Measurements from ENCODE around the gene UBE3D.
"Not testable (repeated sequence)": the region's sequence is repeated elsewhere in the genome, so short reads cannot be mapped to it uniquely, and the experiment has no call there.

Gene UBE3D

DNA sequence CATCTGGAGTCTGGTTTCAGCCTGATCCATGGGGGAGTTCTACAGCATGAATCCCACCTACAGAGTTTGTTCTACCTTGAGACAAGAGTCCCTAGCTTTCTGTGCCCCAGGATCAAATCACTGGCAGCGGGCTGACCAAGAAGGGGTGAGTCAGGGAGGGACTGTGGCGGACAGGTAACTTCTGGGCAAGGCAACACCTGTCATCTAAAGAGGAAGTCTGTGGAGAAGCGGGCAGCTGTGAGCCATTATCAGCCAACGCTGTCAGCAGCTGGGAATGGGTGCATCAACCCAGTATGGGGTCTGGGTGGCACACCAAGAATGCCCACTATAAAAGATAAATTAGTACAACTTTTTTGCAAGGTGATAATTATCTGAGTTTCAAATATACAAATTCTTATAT, 45.9 kb downstream of the UBE3D start:
- Histone ChIP-seq H3K27me3 (replicated peaks; ENCODE audit: control insufficient read depth, insufficient read depth, low read length, poor library complexity, severe bottlenecking) (no peaks in the 10 kb centered on the region), H3K27ac (ENCODE audit: insufficient read depth, low read length, poor library complexity, severe bottlenecking) (no peak overlapping the region), H3K9me3 (ENCODE audit: control insufficient read depth, low read length) (no peaks in the 10 kb centered on the region), H3K4me3 (ENCODE audit: insufficient read depth, low read depth, low read length, poor library complexity, severe bottlenecking) (no peak overlapping the region), H3K4me1 (ENCODE audit: control insufficient read depth, insufficient read depth, low read length, poor library complexity, severe bottlenecking) (no peaks in the 10 kb centered on the region), H3K36me3 (ENCODE audit: control insufficient read depth, insufficient read depth, low read length) (peaks cover 3% of the 10 kb centered on the region)
- DNase-seq, result no peak

DNA sequence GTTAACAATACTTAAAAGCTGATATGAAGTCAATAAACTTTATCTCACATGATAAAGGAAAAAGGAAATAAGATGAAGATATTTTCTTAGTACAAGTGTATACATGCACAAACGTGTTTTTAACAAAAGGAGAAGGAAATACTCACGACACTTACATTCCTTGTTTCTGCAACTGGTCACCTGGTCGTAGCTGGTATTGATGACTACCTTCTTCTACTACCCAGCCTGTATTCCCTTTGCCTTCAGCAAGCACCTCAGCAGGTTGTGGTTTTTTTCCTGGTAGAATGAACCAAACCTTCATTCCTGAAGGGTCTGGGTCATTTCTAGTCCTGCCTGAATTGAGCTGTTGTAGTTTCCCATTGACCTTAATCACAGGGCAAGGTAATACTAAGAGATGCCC, 54.5 kb downstream of the UBE3D start:
- H3K4me3 ChIP-seq (ENCODE audit: insufficient read depth, low read depth, low read length, poor library complexity, severe bottlenecking); H3K9me3 ChIP-seq (ENCODE audit: control insufficient read depth, low read length); H3K4me1 ChIP-seq (ENCODE audit: control insufficient read depth, insufficient read depth, low read length, poor library complexity, severe bottlenecking); H3K27me3 ChIP-seq (replicated peaks; ENCODE audit: control insufficient read depth, insufficient read depth, low read length, poor library complexity, severe bottlenecking); H3K36me3 ChIP-seq (ENCODE audit: control insufficient read depth, insufficient read depth, low read length); H3K27ac ChIP-seq (ENCODE audit: insufficient read depth, low read length, poor library complexity, severe bottlenecking); DNase-seq: not testable (repeated sequence)

DNA sequence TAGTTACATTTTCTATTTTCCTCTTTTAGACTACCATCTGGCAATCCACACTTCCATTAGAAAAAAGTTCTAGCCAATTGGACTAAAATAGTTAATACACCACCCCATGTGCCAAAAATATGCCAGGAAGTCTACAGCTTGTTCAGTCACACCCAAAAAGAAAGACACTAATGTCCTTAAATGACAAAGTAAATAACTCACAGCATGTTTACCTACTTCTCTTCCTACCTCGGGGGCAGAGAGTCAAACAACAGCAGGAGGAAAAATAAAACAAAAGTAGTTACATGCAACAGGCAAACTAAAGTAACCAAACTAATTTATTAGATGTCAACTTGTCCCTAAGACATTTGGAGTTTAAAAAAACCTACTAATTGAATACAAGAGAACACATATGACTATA, 57.0 kb downstream of the UBE3D start:
- H3K9me3 ChIP-seq (ENCODE audit: control insufficient read depth, low read length), result no peaks in the 10 kb centered on the region
- no peak overlapping the region for H3K4me3 ChIP-seq (ENCODE audit: insufficient read depth, low read depth, low read length, poor library complexity, severe bottlenecking)
- H3K27ac ChIP-seq (ENCODE audit: insufficient read depth, low read length, poor library complexity, severe bottlenecking), result no peak overlapping the region
- H3K27me3 ChIP-seq (replicated peaks; ENCODE audit: control insufficient read depth, insufficient read depth, low read length, poor library complexity, severe bottlenecking), result no peaks in the 10 kb centered on the region
- no peaks in the 10 kb centered on the region for H3K4me1 ChIP-seq (ENCODE audit: control insufficient read depth, insufficient read depth, low read length, poor library complexity, severe bottlenecking)
- peaks cover 5% of the 10 kb centered on the region for H3K36me3 ChIP-seq (ENCODE audit: control insufficient read depth, insufficient read depth, low read length)
- DNase-seq, result no peak

DNA sequence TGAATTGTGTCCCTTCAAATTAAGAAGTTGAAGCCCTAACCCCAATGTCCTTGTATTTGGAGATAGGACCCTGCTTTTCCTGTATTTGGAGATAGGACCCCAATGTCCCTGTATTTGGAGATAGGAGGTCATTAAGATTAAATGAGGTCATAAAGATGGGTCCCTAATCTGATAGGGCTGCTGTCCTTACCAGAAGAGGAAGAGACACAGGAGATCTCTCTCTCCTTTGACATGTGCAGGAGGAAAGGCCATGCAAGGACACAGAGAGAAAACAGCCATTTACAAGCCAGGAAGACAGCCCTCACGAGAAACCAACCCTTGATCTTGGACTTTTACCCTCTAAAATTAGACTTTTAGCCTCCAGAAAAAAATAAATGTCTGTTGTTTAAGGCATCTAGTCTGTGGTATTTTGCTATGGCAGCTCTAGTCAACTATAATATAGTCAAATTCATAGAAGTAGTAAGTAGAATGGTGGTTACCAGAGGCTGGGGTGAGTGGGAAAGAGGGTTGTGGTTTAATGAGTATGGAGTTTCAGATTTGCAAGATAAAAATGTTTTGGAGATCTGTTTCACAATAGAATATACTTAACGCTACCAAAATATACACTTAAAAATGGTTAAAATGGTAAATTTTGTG, 59.3 kb downstream of the UBE3D start:
- Histone ChIP-seq H3K27ac (ENCODE audit: insufficient read depth, low read length, poor library complexity, severe bottlenecking) (no peak overlapping the region), H3K4me1 (ENCODE audit: control insufficient read depth, insufficient read depth, low read length, poor library complexity, severe bottlenecking) (no peaks in the 10 kb centered on the region), H3K36me3 (ENCODE audit: control insufficient read depth, insufficient read depth, low read length) (no peaks in the 10 kb centered on the region), H3K27me3 (replicated peaks; ENCODE audit: control insufficient read depth, insufficient read depth, low read length, poor library complexity, severe bottlenecking) (no peaks in the 10 kb centered on the region), H3K9me3 (ENCODE audit: control insufficient read depth, low read length) (no peaks in the 10 kb centered on the region), H3K4me3 (ENCODE audit: insufficient read depth, low read depth, low read length, poor library complexity, severe bottlenecking) (no peak overlapping the region)
- no peak for DNase-seq

DNA sequence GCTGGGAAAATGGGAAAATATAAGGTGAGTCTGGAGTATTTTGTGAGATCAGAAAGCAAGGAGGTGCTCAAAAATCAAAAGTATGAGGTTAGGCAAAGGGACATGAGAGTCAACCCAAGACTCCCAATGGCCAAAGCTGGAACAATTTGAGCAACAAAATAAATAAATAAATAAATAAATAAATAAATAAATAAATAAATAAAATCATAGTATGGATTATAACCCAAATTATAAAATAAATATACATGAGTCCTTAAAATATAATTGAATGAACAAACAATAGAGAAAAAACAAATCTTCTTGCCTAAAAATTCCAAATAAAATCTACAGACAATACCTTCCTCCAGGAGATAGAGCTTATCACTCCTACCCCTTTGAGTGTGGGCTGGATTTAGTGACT, 69.5 kb downstream of the UBE3D start:
- Histone ChIP-seq H3K36me3 (ENCODE audit: control insufficient read depth, insufficient read depth, low read length) (no peaks in the 10 kb centered on the region), H3K9me3 (ENCODE audit: control insufficient read depth, low read length) (no peaks in the 10 kb centered on the region), H3K27ac (ENCODE audit: insufficient read depth, low read length, poor library complexity, severe bottlenecking) (no peak overlapping the region), H3K4me1 (ENCODE audit: control insufficient read depth, insufficient read depth, low read length, poor library complexity, severe bottlenecking) (no peaks in the 10 kb centered on the region), H3K27me3 (replicated peaks; ENCODE audit: control insufficient read depth, insufficient read depth, low read length, poor library complexity, severe bottlenecking) (no peaks in the 10 kb centered on the region), H3K4me3 (ENCODE audit: insufficient read depth, low read depth, low read length, poor library complexity, severe bottlenecking) (no peak overlapping the region)
- DNase-seq, result no peak

DNA sequence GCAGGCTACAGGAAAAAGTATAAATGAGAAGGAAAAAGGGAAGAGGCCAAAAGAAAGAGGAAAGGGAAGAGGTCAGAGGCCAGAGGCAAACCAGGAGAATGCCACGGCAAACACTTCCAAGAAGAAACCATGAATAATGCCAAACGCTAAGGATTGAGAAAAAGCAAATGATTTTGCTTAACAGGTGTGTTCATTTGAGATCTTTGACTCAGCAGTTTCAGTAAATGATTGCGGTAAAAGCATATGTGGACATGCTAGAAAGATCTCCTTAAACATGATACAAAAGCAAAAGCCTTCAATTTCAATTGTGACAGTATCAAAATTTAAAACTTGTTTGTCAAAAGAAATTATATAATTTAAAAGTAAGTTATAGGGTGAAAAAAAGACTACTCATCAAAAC, 70.6 kb downstream of the UBE3D start:
- Histone ChIP-seq H3K27ac (ENCODE audit: insufficient read depth, low read length, poor library complexity, severe bottlenecking) (no peak overlapping the region), H3K4me3 (ENCODE audit: insufficient read depth, low read depth, low read length, poor library complexity, severe bottlenecking) (no peak overlapping the region), H3K4me1 (ENCODE audit: control insufficient read depth, insufficient read depth, low read length, poor library complexity, severe bottlenecking) (no peaks in the 10 kb centered on the region), H3K27me3 (replicated peaks; ENCODE audit: control insufficient read depth, insufficient read depth, low read length, poor library complexity, severe bottlenecking) (no peaks in the 10 kb centered on the region), H3K9me3 (ENCODE audit: control insufficient read depth, low read length) (no peaks in the 10 kb centered on the region), H3K36me3 (ENCODE audit: control insufficient read depth, insufficient read depth, low read length) (no peaks in the 10 kb centered on the region)
- no peak for DNase-seq

DNA sequence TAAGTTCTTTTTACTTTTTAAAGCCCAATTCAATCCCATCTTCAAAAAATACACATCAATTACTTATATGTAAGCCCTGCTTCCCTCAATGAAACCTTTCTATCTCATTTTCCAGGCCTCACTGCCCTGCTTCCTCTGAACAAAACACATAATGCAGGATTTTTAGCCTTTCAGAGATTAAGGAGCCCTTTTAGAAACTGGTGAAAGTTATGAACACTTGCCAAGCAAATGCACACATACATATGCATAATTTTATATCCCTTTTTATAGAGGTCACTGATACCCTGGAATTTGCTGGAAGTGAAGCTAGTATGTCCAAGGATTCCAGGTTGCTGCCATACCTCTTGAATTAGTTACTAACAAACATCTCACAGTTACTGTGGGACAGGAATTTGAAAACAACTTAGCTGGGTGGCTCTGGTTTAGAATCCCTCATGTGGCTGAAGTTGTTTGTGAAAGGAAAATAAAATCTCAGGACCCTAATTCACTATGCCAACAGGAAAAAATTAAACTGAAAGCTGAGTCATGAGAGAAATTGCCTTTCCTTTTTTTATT, 75.8 kb downstream of the UBE3D start:
- Histone ChIP-seq H3K27ac (ENCODE audit: insufficient read depth, low read length, poor library complexity, severe bottlenecking) (no peak overlapping the region), H3K4me1 (ENCODE audit: control insufficient read depth, insufficient read depth, low read length, poor library complexity, severe bottlenecking) (no peaks in the 10 kb centered on the region)
- DNase-seq, result no peak

DNA sequence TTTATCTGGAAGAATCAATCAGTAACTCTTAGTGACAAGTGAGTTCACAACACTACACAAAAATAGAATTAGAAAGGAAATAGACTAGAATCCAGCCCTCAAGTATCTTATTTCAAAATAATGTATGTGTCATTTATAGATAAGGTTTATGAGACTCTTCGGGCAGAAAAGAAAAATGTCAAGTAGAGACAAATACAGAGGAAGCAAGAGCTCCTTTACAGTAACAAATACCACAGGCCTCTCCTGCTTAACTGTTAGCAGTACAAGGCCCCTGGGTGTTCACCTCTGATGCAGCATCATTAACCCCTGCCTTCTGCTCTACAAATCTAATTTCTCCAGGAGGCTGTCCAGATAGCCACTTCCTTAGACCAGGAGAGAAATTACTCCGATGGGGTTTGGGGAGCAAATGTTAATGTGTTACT, 76.7 kb downstream of the UBE3D start:
- H3K36me3 ChIP-seq (ENCODE audit: control insufficient read depth, insufficient read depth, low read length), result no peaks in the 10 kb centered on the region
- H3K4me1 ChIP-seq (ENCODE audit: control insufficient read depth, insufficient read depth, low read length, poor library complexity, severe bottlenecking), result no peaks in the 10 kb centered on the region
- no peak overlapping the region for H3K27ac ChIP-seq (ENCODE audit: insufficient read depth, low read length, poor library complexity, severe bottlenecking)
- H3K9me3 ChIP-seq (ENCODE audit: control insufficient read depth, low read length), result no peaks in the 10 kb centered on the region
- H3K27me3 ChIP-seq (replicated peaks; ENCODE audit: control insufficient read depth, insufficient read depth, low read length, poor library complexity, severe bottlenecking), result no peaks in the 10 kb centered on the region
- DNase-seq, result no peak
- H3K4me3 ChIP-seq (ENCODE audit: insufficient read depth, low read depth, low read length, poor library complexity, severe bottlenecking), result no peak overlapping the region

More for the DNA sequence above, 75.8 kb downstream of the UBE3D start:
- no peaks in the 10 kb centered on the region for H3K9me3 ChIP-seq (ENCODE audit: control insufficient read depth, low read length)
- no peaks in the 10 kb centered on the region for H3K36me3 ChIP-seq (ENCODE audit: control insufficient read depth, insufficient read depth, low read length)
- H3K4me3 ChIP-seq (ENCODE audit: insufficient read depth, low read depth, low read length, poor library complexity, severe bottlenecking), result no peak overlapping the region
- no peaks in the 10 kb centered on the region for H3K27me3 ChIP-seq (replicated peaks; ENCODE audit: control insufficient read depth, insufficient read depth, low read length, poor library complexity, severe bottlenecking)

DNA sequence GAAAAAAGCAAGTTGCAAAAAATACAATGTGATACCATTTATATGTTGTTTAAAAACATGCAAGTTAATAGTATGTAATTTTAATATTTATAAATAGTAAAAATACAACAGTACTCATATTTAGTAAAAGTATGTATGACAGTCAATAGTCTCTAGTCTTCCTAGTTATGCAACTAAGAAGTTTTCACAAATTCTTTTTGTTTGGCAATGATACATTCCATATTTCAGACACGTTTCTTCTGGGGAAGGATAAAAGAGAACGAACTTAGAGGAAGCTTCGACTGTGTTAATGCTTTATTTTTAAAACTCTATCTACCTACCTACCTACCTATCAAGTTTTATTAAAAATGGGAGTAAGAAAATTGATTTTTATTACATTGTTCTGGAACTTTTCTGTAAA, 77.7 kb downstream of the UBE3D start:
- Histone ChIP-seq H3K4me1 (ENCODE audit: control insufficient read depth, insufficient read depth, low read length, poor library complexity, severe bottlenecking) (no peaks in the 10 kb centered on the region), H3K4me3 (ENCODE audit: insufficient read depth, low read depth, low read length, poor library complexity, severe bottlenecking) (no peak overlapping the region), H3K27ac (ENCODE audit: insufficient read depth, low read length, poor library complexity, severe bottlenecking) (no peak overlapping the region), H3K27me3 (replicated peaks; ENCODE audit: control insufficient read depth, insufficient read depth, low read length, poor library complexity, severe bottlenecking) (no peaks in the 10 kb centered on the region), H3K9me3 (ENCODE audit: control insufficient read depth, low read length) (no peaks in the 10 kb centered on the region), H3K36me3 (ENCODE audit: control insufficient read depth, insufficient read depth, low read length) (no peaks in the 10 kb centered on the region)
- no peak for DNase-seq

DNA sequence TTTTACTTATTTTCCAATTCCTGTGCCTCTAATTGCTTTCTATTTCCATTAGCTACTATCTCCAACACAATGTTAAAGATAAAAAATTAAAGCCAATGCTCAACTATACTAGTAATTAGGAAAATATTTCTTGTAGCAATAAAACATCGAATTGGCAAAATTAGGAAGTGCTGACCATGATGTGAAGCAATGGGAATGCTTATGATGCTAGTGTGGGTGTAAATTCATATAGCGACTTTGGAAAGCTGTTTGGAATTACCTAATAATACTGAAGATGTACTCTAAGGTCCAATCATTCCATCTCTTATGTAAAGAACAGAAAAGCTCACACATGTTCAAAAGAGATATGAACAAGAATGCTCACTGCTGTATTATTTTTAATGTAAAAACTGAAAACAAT, 78.2 kb downstream of the UBE3D start:
- no peaks in the 10 kb centered on the region for H3K36me3 ChIP-seq (ENCODE audit: control insufficient read depth, insufficient read depth, low read length)
- no peaks in the 10 kb centered on the region for H3K27me3 ChIP-seq (replicated peaks; ENCODE audit: control insufficient read depth, insufficient read depth, low read length, poor library complexity, severe bottlenecking)
- no peak for DNase-seq
- H3K4me1 ChIP-seq (ENCODE audit: control insufficient read depth, insufficient read depth, low read length, poor library complexity, severe bottlenecking), result no peaks in the 10 kb centered on the region
- no peaks in the 10 kb centered on the region for H3K9me3 ChIP-seq (ENCODE audit: control insufficient read depth, low read length)
- H3K27ac ChIP-seq (ENCODE audit: insufficient read depth, low read length, poor library complexity, severe bottlenecking), result no peak overlapping the region
- H3K4me3 ChIP-seq (ENCODE audit: insufficient read depth, low read depth, low read length, poor library complexity, severe bottlenecking), result no peak overlapping the region

All from effector memory CD4-positive, alpha-beta T cell (primary cell).